Gastrocnemius medialis (tissue), 4 donors: Measurements from ENCODE around the gene THSD4. TPM values are rescaled to one million over a fixed set of nuclear protein-coding genes. Genes with fewer than 3 reads are reported as not detected.

Experiments used
- ATAC-seq, 2 donors: fragments of 150-250 bp; one replicate each; pipeline ENCODE4 v1.9.1; 2016
- DNase-seq, 2 donors: peaks; one replicate each; pipeline ENCODE4 v3.0.0-alpha.2; 2019
- H3K27ac ChIP-seq, 4 donors: fragments of 200-600 bp; sonication (generic); 1 replicate in 1 of 4; 2 replicates in 3 of 4; pipeline ENCODE4 v1.5.1; 2016 to 2018; ENCODE audit warnings: mild to moderate bottlenecking in 2 of 4, moderate library complexity in 1 of 4
- H3K27me3 ChIP-seq, 3 donors: fragments of 200-600 bp; sonication (generic) in 2 of 3; 1 replicate in 1 of 3; 2 replicates in 2 of 3; pipeline versions ENCODE4 v1.5.1 to v1.6.0; 2016 to 2019; ENCODE audit warnings: mild to moderate bottlenecking in 1 of 3, moderate library complexity in 1 of 3
- H3K36me3 ChIP-seq, 2 donors: fragments of 200-600 bp; sonication (generic) in 1 of 2; one replicate each; pipeline ENCODE4 v1.5.1; 2017 to 2018
- H3K4me1 ChIP-seq, 2 donors: fragments of 200-600 bp; sonication (generic) in 1 of 2; one replicate each; pipeline ENCODE4 v1.5.1; 2016 to 2017; ENCODE audit warnings: mild to moderate bottlenecking in 2 of 2
- H3K4me3 ChIP-seq, 4 donors: fragments of 200-600 bp; sonication (generic) in 3 of 4; 1 replicate in 1 of 4; 2 replicates in 3 of 4; pipeline ENCODE4 v1.5.1; 2016 to 2019; ENCODE audit warnings: mild to moderate bottlenecking in 2 of 4
- H3K9me3 ChIP-seq, 3 donors: fragments of 200-600 bp; sonication (generic) in 2 of 3; 1 replicate in 1 of 3; 2 replicates in 2 of 3; pipeline ENCODE4 v1.5.1; 2016 to 2019
- CTCF ChIP-seq, 5 experiments: fragments of 450-650 bp in 3 of 5; fragments of 200-600 bp in 2 of 5; sonication (generic) in 2 of 5; IDR thresholded peaks in 4 of 5; conservative IDR thresholded peaks in 1 of 5; 1 replicate in 4 of 5; 2 replicates in 1 of 5; pipeline ENCODE4 v1.5.1; 2016 to 2019; ENCODE audit warnings: antibody characterized with exemption in 5 of 5, mild to moderate bottlenecking in 3 of 5, moderate library complexity in 3 of 5
- POLR2A ChIP-seq, 2 donors: fragments of 450-650 bp; IDR thresholded peaks; one replicate each; pipeline ENCODE4 v1.6.1; 2017; ENCODE audit warnings: antibody characterized with exemption in 2 of 2, mild to moderate bottlenecking in 2 of 2, moderate library complexity in 2 of 2
- in situ Hi-C, 4 donors: fragments of 200-750 bp; cut with MboI; loops; one replicate each; pipeline versions ENCODE4 v1.15.0 to v1.8.0; 2017; ENCODE audit warnings: low sequenced_read_pairs in 4 of 4
- intact Hi-C: fragments of 100-400 bp; cut with DNase I; formaldehyde crosslinking; loops from one replicate; pipeline ENCODE4 v1.15.1; 2023; ENCODE audit warnings: low total_unique reads
- total RNA-seq, 4 donors: library from RNA; depleted of rRNA; stranded (reverse); fragments of >200 nt; gene quantifications; one replicate each; pipeline versions ENCODE4 v1.1.0 to v1.2.3, GENCODE V29; 2016

Gene THSD4
- total RNA-seq, 4 donors from 2014 or later, result 0.35 to 3.1 (median 0.60) TPM

- in situ Hi-C loops, result no loop called here
- H3K9me3 ChIP-seq, result no peaks in the 10 kb centered on the region
- H3K27me3 ChIP-seq, result no peaks in the 10 kb centered on the region
- H3K27ac ChIP-seq, result peak overlapping the region; percentile 8 to 63 (median 26)
- DNase-seq, result peak; percentile 8 to 23
- intact Hi-C loops, result no loop called here
- H3K4me1 ChIP-seq, result peaks cover 9 to 18% of the 10 kb centered on the region in 2 donors
- peak; percentile 56 to 74 for ATAC-seq
- peak overlapping the region in 3 of 4 donors; percentile 0 to 18 (median 3) for H3K4me3 ChIP-seq
- no peaks in the 10 kb centered on the region for H3K36me3 ChIP-seq
- TF ChIP-seq CTCF (IDR thresholded peaks at IDR 0.05 in 4 of 5, conservative IDR thresholded peaks at IDR 0.05 in 1 of 5), result no peak
- no peak for TF ChIP-seq POLR2A (IDR thresholded peaks at IDR 0.05)
These were observed 576.5 kb downstream of the THSD4 start for GRCh38 chr15:71691458-71692417.

- Histone ChIP-seq H3K4me1 (peaks cover 0 to 5% of the 10 kb centered on the region in 2 donors), H3K4me3 (no peak overlapping the region), H3K27ac (no peak overlapping the region), H3K27me3 (no peaks in the 10 kb centered on the region), H3K9me3 (no peaks in the 10 kb centered on the region), H3K36me3 (no peaks in the 10 kb centered on the region)
- no peak for TF ChIP-seq CTCF (IDR thresholded peaks at IDR 0.05 in 4 of 5, conservative IDR thresholded peaks at IDR 0.05 in 1 of 5)
- no peak for TF ChIP-seq POLR2A (IDR thresholded peaks at IDR 0.05)
- intact Hi-C loops, result no loop called here
- DNase-seq, result no peak
- in situ Hi-C loops, result no loop called here
- ATAC-seq, result no peak
These were observed 582.0 kb downstream of the THSD4 start for GRCh38 chr15:71697236-71697635.

- in situ Hi-C loops, result no loop called here
- ATAC-seq, result no peak
These were observed 582.8 kb downstream of the THSD4 start for GRCh38 chr15:71698030-71698429.

DNA sequence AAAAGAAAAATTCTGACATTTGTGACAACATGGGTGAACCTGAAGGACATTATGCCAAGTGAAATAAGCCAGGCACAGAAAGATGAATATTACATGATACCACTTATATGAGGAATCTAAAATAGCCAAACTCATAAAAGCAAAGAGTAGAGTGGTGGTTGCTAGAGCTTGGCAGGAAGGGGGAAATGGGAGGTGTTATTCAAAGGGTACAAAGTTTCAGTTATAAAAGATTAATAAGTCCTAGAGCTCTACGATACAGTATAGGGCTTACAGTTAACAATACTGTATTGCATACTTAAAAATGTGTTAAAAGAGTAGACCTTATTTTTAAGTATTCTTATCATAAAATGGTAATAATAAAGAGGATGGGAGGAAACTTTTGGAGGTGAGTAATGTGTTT, 583.5 kb downstream of the THSD4 start:
- Histone ChIP-seq H3K4me3 (no peak overlapping the region), H3K4me1 (no peaks in the 10 kb centered on the region), H3K27ac (no peak overlapping the region), H3K27me3 (no peaks in the 10 kb centered on the region), H3K9me3 (no peaks in the 10 kb centered on the region), H3K36me3 (no peaks in the 10 kb centered on the region)
- intact Hi-C loops, result no loop called here
- ATAC-seq (no peak), DNase-seq (no peak)
- TF ChIP-seq CTCF (IDR thresholded peaks at IDR 0.05 in 4 of 5, conservative IDR thresholded peaks at IDR 0.05 in 1 of 5) (no peak), POLR2A (IDR thresholded peaks at IDR 0.05) (no peak)
- in situ Hi-C loops, result no loop called here

More at GRCh38 chr15:71698030-71698429, 582.8 kb downstream of the THSD4 start:
- H3K27me3 ChIP-seq, result no peaks in the 10 kb centered on the region
- H3K27ac ChIP-seq, result no peak overlapping the region
- TF ChIP-seq POLR2A (IDR thresholded peaks at IDR 0.05) (no peak), CTCF (IDR thresholded peaks at IDR 0.05 in 4 of 5, conservative IDR thresholded peaks at IDR 0.05 in 1 of 5) (no peak)
- no peak for DNase-seq
- H3K9me3 ChIP-seq, result no peaks in the 10 kb centered on the region
- H3K36me3 ChIP-seq, result no peaks in the 10 kb centered on the region
- intact Hi-C loops, result no loop called here
- no peaks in the 10 kb centered on the region for H3K4me1 ChIP-seq
- no peak overlapping the region for H3K4me3 ChIP-seq
